NCI-H526 (cell line): Measurements from ENCODE around the gene FAM209A.
"Not testable (repeated sequence)": the region's sequence is repeated elsewhere in the genome, so short reads cannot be mapped to it uniquely, and the experiment has no call there.

Experiments used
- DNase-seq, 2 experiments: peaks; one replicate each; lab custom pipeline; 2025; lab: John Stamatoyannopoulos, UW

FAM209A gene

GRCh38 chr20:56540415-56540814 is 15.9 kb downstream of the FAM209A start:
- no peak for DNase-seq

- DNase-seq = no peak
Measured at GRCh38 chr20:56542489-56543030, 18.0 kb downstream of the FAM209A start.

GRCh38 chr20:56551571-56551970 is 27.0 kb downstream of the FAM209A start:
- no peak for DNase-seq

- no peak for DNase-seq
Measured at GRCh38 chr20:56552911-56553629, 28.5 kb downstream of the FAM209A start.

GRCh38 chr20:56554869-56555268 is 30.3 kb downstream of the FAM209A start:
- DNase-seq = no peak

GRCh38 chr20:56558968-56559367 is 34.4 kb downstream of the FAM209A start:
- no peak for DNase-seq

- DNase-seq = not testable (repeated sequence)
Measured at GRCh38 chr20:56564526-56564925, 40.0 kb downstream of the FAM209A start.

- DNase-seq = no peak
Measured at GRCh38 chr20:56565511-56565910, 41.0 kb downstream of the FAM209A start.

- DNase-seq = no peak
Measured at GRCh38 chr20:56566621-56567020, 42.1 kb downstream of the FAM209A start.

- DNase-seq = no peak
Measured at GRCh38 chr20:56570832-56571231, 46.3 kb downstream of the FAM209A start.

GRCh38 chr20:56572172-56572571 is 47.6 kb downstream of the FAM209A start:
- DNase-seq = no peak

- no peak for DNase-seq
Measured at GRCh38 chr20:56573986-56574385, 49.4 kb downstream of the FAM209A start.

- no peak for DNase-seq
Measured at GRCh38 chr20:56574531-56575142, 50.1 kb downstream of the FAM209A start.

GRCh38 chr20:56575157-56575556 is 50.6 kb downstream of the FAM209A start:
- no peak for DNase-seq
